ENCODE measurements around the gene TNFAIP8L3.
"Not testable (repeated sequence)": the region's sequence is repeated elsewhere in the genome, so short reads cannot be mapped to it uniquely, and the experiment has no call there.

Gene TNFAIP8L3

GRCh38 chr15:51129535-51130188 is 35.0 kb upstream of the TNFAIP8L3 start:
- H4K20me1 ChIP-seq (ENCODE audit: insufficient read depth): no peaks in the 10 kb centered on the region
- H3K4me2 ChIP-seq: no peak overlapping the region
- no peaks in the 10 kb centered on the region for H3K27me3 ChIP-seq (ENCODE audit: insufficient read depth, low read depth)
- no peak for TF ChIP-seq CTCF (conservative IDR thresholded peaks at IDR 0.05; ENCODE audit: low read depth, low read length)
- peaks cover 6% of the 10 kb centered on the region for H3K4me1 ChIP-seq (ENCODE audit: low read depth, poor library complexity, severe bottlenecking)
- no peak overlapping the region for H3K9ac ChIP-seq
- H3K27ac ChIP-seq: no peak overlapping the region
- no peaks in the 10 kb centered on the region for H3K36me3 ChIP-seq (ENCODE audit: insufficient read depth)
- H3K4me3 ChIP-seq (IDR thresholded peaks at IDR 0.05; ENCODE audit: insufficient read depth, low read depth, low read length): no peak overlapping the region
- no peaks in the 10 kb centered on the region for H3K79me2 ChIP-seq (ENCODE audit: insufficient read depth, low read depth)
- H2AFZ ChIP-seq (ENCODE audit: low read depth): no peak overlapping the region

DNA sequence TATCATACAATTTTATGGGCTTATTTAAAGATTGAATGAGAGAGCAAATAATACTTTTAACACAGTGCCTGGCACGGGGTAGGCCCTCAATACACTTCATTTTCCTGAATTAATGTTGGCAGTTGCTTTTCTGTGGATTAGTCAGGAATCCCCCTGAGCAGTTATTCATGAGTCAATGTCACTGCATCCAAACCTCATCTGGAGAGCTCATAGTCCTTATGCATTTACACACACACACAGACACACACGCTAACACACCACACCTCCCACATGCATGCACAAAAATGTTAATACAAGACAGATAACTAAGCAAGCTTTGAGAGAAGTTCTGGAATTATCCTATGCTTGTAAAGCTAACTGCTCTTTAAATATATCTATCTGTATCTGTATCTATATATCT is 34.0 kb upstream of the TNFAIP8L3 start:
- Histone ChIP-seq H3K4me2 (no peak overlapping the region), H3K4me1 (ENCODE audit: low read depth, poor library complexity, severe bottlenecking) (peaks cover 6% of the 10 kb centered on the region), H4K20me1 (ENCODE audit: insufficient read depth) (no peaks in the 10 kb centered on the region), H3K27me3 (ENCODE audit: insufficient read depth, low read depth) (no peaks in the 10 kb centered on the region), H3K4me3 (IDR thresholded peaks at IDR 0.05; ENCODE audit: insufficient read depth, low read depth, low read length) (no peak overlapping the region), H3K36me3 (ENCODE audit: insufficient read depth) (no peaks in the 10 kb centered on the region), H3K9ac (no peak overlapping the region), H2AFZ (ENCODE audit: low read depth) (no peak overlapping the region), H3K27ac (no peak overlapping the region), H3K79me2 (ENCODE audit: insufficient read depth, low read depth) (no peaks in the 10 kb centered on the region)
- TF ChIP-seq CTCF (conservative IDR thresholded peaks at IDR 0.05; ENCODE audit: low read depth, low read length): no peak

DNA sequence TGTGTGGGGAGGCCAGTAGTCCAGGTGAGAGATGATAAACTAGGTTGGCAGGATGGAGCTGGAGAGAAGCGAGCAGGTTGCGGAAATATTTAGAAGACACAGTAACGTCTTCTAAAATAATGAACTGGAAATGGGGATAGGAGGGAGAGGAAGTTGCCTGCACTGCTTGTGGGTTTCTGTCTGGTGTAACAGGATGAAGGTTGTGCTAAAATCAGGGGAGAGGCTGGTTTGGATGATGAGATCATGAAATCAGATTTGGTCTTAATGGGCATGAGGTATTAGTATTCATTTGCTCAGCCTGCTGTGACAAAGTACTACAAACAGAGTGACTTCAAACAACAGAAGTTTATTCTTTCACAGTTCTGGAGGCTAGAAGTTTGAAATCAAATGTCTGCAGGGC is 32.1 kb upstream of the TNFAIP8L3 start:
- Histone ChIP-seq H3K4me1 (ENCODE audit: low read depth, poor library complexity, severe bottlenecking) (no peaks in the 10 kb centered on the region), H3K9ac (no peak overlapping the region)
- TF ChIP-seq CTCF (conservative IDR thresholded peaks at IDR 0.05; ENCODE audit: low read depth, low read length): no peak

GRCh38 chr15:51123002-51123401 is 28.3 kb upstream of the TNFAIP8L3 start:
- H3K4me3 ChIP-seq (IDR thresholded peaks at IDR 0.05; ENCODE audit: insufficient read depth, low read depth, low read length); H3K27me3 ChIP-seq (ENCODE audit: insufficient read depth, low read depth); H3K4me1 ChIP-seq (ENCODE audit: low read depth, poor library complexity, severe bottlenecking); H2AFZ ChIP-seq (ENCODE audit: low read depth); H3K9ac ChIP-seq; H4K20me1 ChIP-seq (ENCODE audit: insufficient read depth); H3K79me2 ChIP-seq (ENCODE audit: insufficient read depth, low read depth); H3K27ac ChIP-seq; H3K4me2 ChIP-seq; H3K36me3 ChIP-seq (ENCODE audit: insufficient read depth): not testable (repeated sequence)

More for the DNA sequence above, 32.1 kb upstream of the TNFAIP8L3 start:
- H3K4me3 ChIP-seq (IDR thresholded peaks at IDR 0.05; ENCODE audit: insufficient read depth, low read depth, low read length): no peak overlapping the region
- H4K20me1 ChIP-seq (ENCODE audit: insufficient read depth): no peaks in the 10 kb centered on the region
- H3K4me2 ChIP-seq: no peak overlapping the region
- no peaks in the 10 kb centered on the region for H3K79me2 ChIP-seq (ENCODE audit: insufficient read depth, low read depth)
- H3K36me3 ChIP-seq (ENCODE audit: insufficient read depth): no peaks in the 10 kb centered on the region
- no peak overlapping the region for H3K27ac ChIP-seq
- H2AFZ ChIP-seq (ENCODE audit: low read depth): no peak overlapping the region
- H3K27me3 ChIP-seq (ENCODE audit: insufficient read depth, low read depth): no peaks in the 10 kb centered on the region

DNA sequence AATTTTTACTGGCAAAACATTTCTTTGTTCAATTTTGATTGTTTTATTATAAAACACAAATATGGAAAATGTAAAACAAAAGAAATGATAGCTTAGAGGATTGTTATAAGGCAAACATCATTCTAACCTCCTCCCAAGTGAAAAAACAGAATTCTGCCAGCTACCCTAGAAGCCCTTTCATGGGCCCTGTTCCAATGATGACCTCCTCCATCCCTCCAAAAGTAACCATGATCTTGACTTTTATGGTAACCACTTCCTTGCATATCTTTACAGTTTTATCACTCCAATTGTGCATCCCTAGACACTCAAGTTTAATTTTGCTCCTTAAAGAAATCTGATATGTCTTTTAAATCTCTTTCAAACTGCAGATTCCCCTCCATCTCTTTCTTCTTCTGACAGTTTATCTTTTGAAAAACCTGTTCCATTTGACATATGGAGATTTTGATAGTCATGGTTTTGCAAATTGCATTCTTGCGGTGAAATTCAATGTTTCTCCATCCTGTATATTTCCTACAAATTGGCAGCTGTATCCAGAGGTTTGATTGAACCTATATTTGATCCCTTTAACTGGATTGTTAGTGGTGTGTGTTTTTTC is 27.0 kb upstream of the TNFAIP8L3 start:
- no peak overlapping the region for H3K9ac ChIP-seq
- H3K4me1 ChIP-seq (ENCODE audit: low read depth, poor library complexity, severe bottlenecking): no peaks in the 10 kb centered on the region
- no peak for TF ChIP-seq CTCF (conservative IDR thresholded peaks at IDR 0.05; ENCODE audit: low read depth, low read length)
- no peak overlapping the region for H3K4me3 ChIP-seq (IDR thresholded peaks at IDR 0.05; ENCODE audit: insufficient read depth, low read depth, low read length)
- H3K36me3 ChIP-seq (ENCODE audit: insufficient read depth): no peaks in the 10 kb centered on the region
- no peaks in the 10 kb centered on the region for H3K79me2 ChIP-seq (ENCODE audit: insufficient read depth, low read depth)
- H4K20me1 ChIP-seq (ENCODE audit: insufficient read depth): no peaks in the 10 kb centered on the region
- H3K27me3 ChIP-seq (ENCODE audit: insufficient read depth, low read depth): no peaks in the 10 kb centered on the region
- no peak overlapping the region for H2AFZ ChIP-seq (ENCODE audit: low read depth)
- H3K4me2 ChIP-seq: no peak overlapping the region
- no peak overlapping the region for H3K27ac ChIP-seq

Measured in KMS-11 (cell line).